ENCODE results near the gene PHLDB2.

DNA sequence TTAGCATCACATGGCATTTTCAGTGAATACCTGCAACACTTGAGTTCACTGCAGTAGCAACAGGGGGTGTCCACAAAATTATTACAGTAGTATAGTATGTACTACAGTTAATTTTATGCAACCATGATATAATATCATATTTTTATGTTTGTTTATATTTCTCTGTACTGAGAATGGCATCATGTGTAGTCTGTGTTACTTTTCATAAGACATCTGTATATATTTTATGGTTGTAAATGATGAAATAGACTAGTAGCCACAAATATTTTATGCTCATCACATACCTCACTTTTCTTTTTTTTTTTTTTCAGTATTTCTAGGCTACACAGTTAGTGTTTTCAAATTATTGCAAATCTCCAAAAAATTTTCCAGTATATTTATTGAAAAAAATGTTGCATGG, 22.4 kb downstream of the PHLDB2 start:
- no peak for TF ChIP-seq CTCF (IDR thresholded peaks at IDR 0.05)
- TF ChIP-seq POLR2A (IDR thresholded peaks at IDR 0.05) = no peak
